OCI-LY7 (cell line): ENCODE data around the gene LDLRAD2. TPM values are rescaled to one million over a fixed set of nuclear protein-coding genes. Genes with fewer than 3 reads are reported as not detected.

Experiments used
- BruUV-seq: library from RNA; stranded (reverse); fragments of 400-500 nt; replicated peaks from 2 replicates; lab custom pipeline; 2021; lab: Mats Ljungman, UMichigan
- CTCF ChIA-PET: fragments of 300-600 bp; sonication (Branson Sonifier 250); formaldehyde crosslinking; loops from one replicate; lab custom pipeline; 2022; ENCODE audit warnings: antibody characterized with exemption; ENCODE audit not compliant: unreplicated experiment; lab: Charles Lee
- POLR2A ChIA-PET: fragments of 300-600 bp; sonication (Branson Sonifier 250); formaldehyde crosslinking; loops from one replicate; lab custom pipeline; 2022; ENCODE audit warnings: antibody characterized with exemption; lab: Charles Lee
- DNase-seq: peaks from one replicate; pipeline ENCODE4 v3.0.0-alpha.2; 2015; ENCODE audit warnings: low spot score
- H2AFZ ChIP-seq: fragments of 200-600 bp; sonication (generic), shearing (Covaris generic); 2 replicates; pipeline ENCODE4 v1.6.1; 2014; ENCODE audit warnings: mild to moderate bottlenecking, antibody characterized with exemption, low read length, moderate library complexity
- H3K27ac ChIP-seq: fragments of 200-600 bp; sonication (generic); 2 replicates; pipeline ENCODE4 v1.5.1; 2014; ENCODE audit warnings: mixed run types, low read depth, mild to moderate bottlenecking, moderate library complexity, low read length, inconsistent platforms; ENCODE audit not compliant: poor library complexity, severe bottlenecking
- H3K36me3 ChIP-seq: fragments of 200-600 bp; sonication (generic); 2 replicates; pipeline ENCODE4 v1.6.1; 2014; ENCODE audit warnings: mild to moderate bottlenecking, antibody characterized with exemption, low read length, moderate library complexity, mixed read lengths; ENCODE audit not compliant: insufficient read depth
- H3K4me1 ChIP-seq: fragments of 200-600 bp; sonication (generic); 2 replicates; pipeline ENCODE4 v1.5.1; 2014; ENCODE audit warnings: mild to moderate bottlenecking, low read length; ENCODE audit not compliant: insufficient read depth, poor library complexity, severe bottlenecking
- H3K4me2 ChIP-seq: fragments of 200-600 bp; sonication (generic); 2 replicates; pipeline ENCODE4 v1.6.1; 2014; ENCODE audit warnings: mild to moderate bottlenecking, low read length
- H3K4me3 ChIP-seq: fragments of 200-600 bp; sonication (generic); 2 replicates; pipeline ENCODE4 v1.5.1; 2014; ENCODE audit warnings: mild to moderate bottlenecking, low read depth, low read length; ENCODE audit not compliant: poor library complexity, severe bottlenecking
- H3K79me2 ChIP-seq: fragments of 200-600 bp; sonication (generic); 2 replicates; pipeline ENCODE4 v1.6.1; 2016; ENCODE audit warnings: low read depth, mild to moderate bottlenecking, low read length, moderate library complexity, mixed read lengths; ENCODE audit not compliant: insufficient read depth
- H3K9me2 ChIP-seq: fragments of 200-600 bp; sonication (generic); 2 replicates; pipeline ENCODE4 v1.6.1; 2016; ENCODE audit warnings: mild to moderate bottlenecking, low read length, mixed read lengths; ENCODE audit not compliant: insufficient read depth
- H3K9me3 ChIP-seq: fragments of 200-600 bp; sonication (generic); 2 replicates; pipeline ENCODE4 v1.6.1; 2014; ENCODE audit warnings: mild to moderate bottlenecking, mixed run types, low read length, mixed read lengths
- H4K20me1 ChIP-seq: fragments of 200-600 bp; sonication (generic); 2 replicates; pipeline ENCODE4 v1.6.1; 2014; ENCODE audit warnings: mild to moderate bottlenecking, antibody characterized with exemption, low read length, moderate library complexity, mixed read lengths; ENCODE audit not compliant: insufficient read depth
- CTCF ChIP-seq: fragments of 200-600 bp; sonication (generic); conservative IDR thresholded peaks from 2 replicates; pipeline ENCODE4 v1.5.1; 2014; ENCODE audit warnings: mild to moderate bottlenecking, antibody characterized with exemption, low read length, moderate library complexity, mixed read lengths
- EZH2phosphoT487 ChIP-seq: fragments of 200-600 bp; sonication (generic); IDR thresholded peaks from 2 replicates; pipeline ENCODE4 v1.6.1; 2018; ENCODE audit warnings: low read depth, borderline replicate concordance, mild to moderate bottlenecking, mixed run types, antibody characterized with exemption, low read length, moderate library complexity, mixed read lengths
- intact Hi-C: fragments of 100-400 bp; cut with micrococcal nuclease; formaldehyde crosslinking; loops from one replicate; pipeline ENCODE4 v1.10.0; 2022; ENCODE audit not compliant: unreplicated experiment
- total RNA-seq, 2 experiments: library from RNA; depleted of rRNA in 1 of 2; stranded (reverse); fragments of >200 nt in 1 of 2; shearing (Covaris generic) in 1 of 2; gene quantifications; 2 replicates each; pipeline ENCODE4 v1.2.3, GENCODE V29; 2014 to 2022

The LDLRAD2 gene
- total RNA-seq, 2 experiments from 2014 or later: not detected

- H2AFZ ChIP-seq: no peak overlapping the region
- peak overlapping the region; percentile 28 for H3K4me3 ChIP-seq
- BruUV-seq: no TSS peak
- H3K79me2 ChIP-seq: peaks cover 100% of the 10 kb centered on the region
- H3K9me2 ChIP-seq: no peaks in the 10 kb centered on the region
- H3K9me3 ChIP-seq: no peaks in the 10 kb centered on the region
- peaks cover 64% of the 10 kb centered on the region for H3K4me1 ChIP-seq
- peak overlapping the region; percentile 77 for H3K4me2 ChIP-seq
- ChIA-PET CTCF (interaction anchor here (0.6 kb wide), 1 partner anchor 255 kb away, joined by 3 read pairs; no protein-coding TSS in a partner anchor), POLR2A (interaction anchor here (0.7 to 2.1 kb wide), 2 partner anchors 12 to 18 kb away, joined by 5 to 6 read pairs; no protein-coding TSS in a partner anchor)
- no peak for TF ChIP-seq EZH2phosphoT487
- TF ChIP-seq CTCF: no peak
- peak; percentile 31 for DNase-seq
- intact Hi-C loops: loop anchor here (2.0 kb wide), 1 partner anchor 19 kb away; the partner anchor contains the start of gene USP48
- H3K27ac ChIP-seq: peak overlapping the region; percentile 74
- peaks cover under 1% of the 10 kb centered on the region for H3K36me3 ChIP-seq
- H4K20me1 ChIP-seq: peaks cover 18% of the 10 kb centered on the region; the same call in 1 of the 2 replicates
These were observed 48.2 kb upstream of the LDLRAD2 start for GRCh38 chr1:21763694-21764419.

- Histone ChIP-seq H3K4me1 (peaks cover 59% of the 10 kb centered on the region), H3K4me3 (peak overlapping the region; percentile 28), H3K4me2 (peak overlapping the region; percentile 77), H3K36me3 (peaks cover 10% of the 10 kb centered on the region), H3K9me2 (no peaks in the 10 kb centered on the region), H3K79me2 (peaks cover 100% of the 10 kb centered on the region), H3K27ac (peak overlapping the region; percentile 74), H4K20me1 (peaks cover 12% of the 10 kb centered on the region; the same call in 1 of the 2 replicates), H3K9me3 (no peaks in the 10 kb centered on the region), H2AFZ (no peak overlapping the region)
- CTCF ChIA-PET: interaction anchor here (0.6 kb wide), 1 partner anchor 254 kb away, joined by 3 read pairs; no protein-coding TSS in a partner anchor
- BruUV-seq: no TSS peak
- intact Hi-C loops: no loop called here
- TF ChIP-seq CTCF: no peak
- no peak for TF ChIP-seq EZH2phosphoT487
- DNase-seq: no peak
- POLR2A ChIA-PET: interaction anchor here (0.7 to 2.1 kb wide), 2 partner anchors 13 to 17 kb away, joined by 5 to 6 read pairs; no protein-coding TSS in a partner anchor
These were observed 47.2 kb upstream of the LDLRAD2 start for GRCh38 chr1:21764615-21765423.
